Measurements from ENCODE around the gene STAC2.

DNA sequence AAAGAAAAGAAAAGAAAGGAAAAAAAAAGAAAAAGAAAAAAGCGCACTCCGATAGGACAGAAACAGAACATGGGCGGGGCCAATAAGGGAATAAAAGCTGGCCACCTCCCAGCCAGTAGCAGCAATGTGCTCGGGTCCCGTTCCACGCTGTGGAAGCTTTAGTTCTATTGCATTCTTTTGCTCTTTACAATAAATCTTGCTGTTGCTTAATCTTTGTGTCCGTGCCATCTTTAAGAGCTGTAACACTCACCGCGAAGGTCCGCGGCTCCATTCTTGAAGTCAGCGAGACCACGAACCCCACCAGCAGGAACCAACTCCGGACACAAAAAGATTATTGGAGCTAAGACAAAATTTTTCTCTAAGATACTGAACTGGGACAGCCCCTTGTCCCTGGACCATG, 56.6 kb downstream of the STAC2 start:
- TF ChIP-seq EP300 (IDR thresholded peaks at IDR 0.05) (no peak), POLR2A (IDR thresholded peaks at IDR 0.05; ENCODE audit: low read depth) (no peak), POLR2AphosphoS5 (IDR thresholded peaks at IDR 0.05) (no peak)
- TF ChIP-seq, protein P1, sequence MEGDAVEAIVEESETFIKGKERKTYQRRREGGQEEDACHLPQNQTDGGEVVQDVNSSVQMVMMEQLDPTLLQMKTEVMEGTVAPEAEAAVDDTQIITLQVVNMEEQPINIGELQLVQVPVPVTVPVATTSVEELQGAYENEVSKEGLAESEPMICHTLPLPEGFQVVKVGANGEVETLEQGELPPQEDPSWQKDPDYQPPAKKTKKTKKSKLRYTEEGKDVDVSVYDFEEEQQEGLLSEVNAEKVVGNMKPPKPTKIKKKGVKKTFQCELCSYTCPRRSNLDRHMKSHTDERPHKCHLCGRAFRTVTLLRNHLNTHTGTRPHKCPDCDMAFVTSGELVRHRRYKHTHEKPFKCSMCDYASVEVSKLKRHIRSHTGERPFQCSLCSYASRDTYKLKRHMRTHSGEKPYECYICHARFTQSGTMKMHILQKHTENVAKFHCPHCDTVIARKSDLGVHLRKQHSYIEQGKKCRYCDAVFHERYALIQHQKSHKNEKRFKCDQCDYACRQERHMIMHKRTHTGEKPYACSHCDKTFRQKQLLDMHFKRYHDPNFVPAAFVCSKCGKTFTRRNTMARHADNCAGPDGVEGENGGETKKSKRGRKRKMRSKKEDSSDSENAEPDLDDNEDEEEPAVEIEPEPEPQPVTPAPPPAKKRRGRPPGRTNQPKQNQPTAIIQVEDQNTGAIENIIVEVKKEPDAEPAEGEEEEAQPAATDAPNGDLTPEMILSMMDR (IDR thresholded peaks at IDR 0.05), result no peak

Data from esophagus muscularis mucosa (tissue), 4 donors.